GM21447 (cell line): Measurements from ENCODE around the gene EFS.
"Not testable (repeated sequence)": the region's sequence is repeated elsewhere in the genome, so short reads cannot be mapped to it uniquely, and the experiment has no call there.

Source experiments
- ATAC-seq: cut with Tn5 transposase; IDR thresholded peaks from one replicate; pipeline ENCODE4 v1.9.1; 2021; ENCODE audit not compliant: unreplicated experiment

The EFS gene

GRCh38 chr14:23327947-23328744 is 36.8 kb downstream of the EFS start:
- ATAC-seq: no peak

DNA sequence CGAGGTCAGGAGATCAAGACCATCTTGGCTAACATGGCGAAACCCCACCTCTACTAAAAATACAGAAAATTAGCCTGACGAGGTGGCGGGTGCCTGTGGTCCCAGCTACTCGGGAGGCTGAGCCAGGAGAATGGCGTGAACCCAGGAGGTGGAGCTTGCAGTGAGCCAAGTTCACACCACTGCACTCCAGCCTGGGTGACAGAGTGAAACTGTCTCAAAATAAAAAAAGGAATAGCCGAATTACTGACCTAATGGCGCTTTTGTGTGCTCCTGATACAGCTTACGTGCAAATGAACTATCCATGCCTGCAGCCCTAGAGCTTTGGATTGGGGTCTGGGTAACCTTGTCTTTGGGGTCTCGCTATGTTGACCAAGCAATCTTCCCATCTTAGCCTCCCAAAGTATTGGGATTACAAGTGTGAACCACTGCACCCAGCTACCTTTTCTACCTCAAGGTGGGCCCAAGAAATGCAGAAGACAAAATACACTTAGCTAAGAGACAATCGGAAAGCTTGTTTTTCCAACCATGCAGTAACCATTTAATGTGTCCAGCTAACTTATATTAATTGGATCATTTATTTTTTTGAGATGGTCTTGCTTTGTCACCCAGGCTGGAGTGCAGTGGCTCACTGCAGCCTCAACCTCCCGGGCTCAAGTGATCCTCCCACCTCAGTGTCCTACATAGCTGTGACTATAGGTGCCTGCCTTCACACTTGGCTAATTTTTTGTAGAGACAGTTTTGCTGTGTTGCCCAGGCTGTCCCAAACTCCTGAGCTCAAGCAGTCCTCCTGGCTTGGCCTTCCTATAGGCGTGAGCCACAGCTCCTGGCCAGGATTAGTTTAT is 38.3 kb downstream of the EFS start:
- no peak for ATAC-seq

DNA sequence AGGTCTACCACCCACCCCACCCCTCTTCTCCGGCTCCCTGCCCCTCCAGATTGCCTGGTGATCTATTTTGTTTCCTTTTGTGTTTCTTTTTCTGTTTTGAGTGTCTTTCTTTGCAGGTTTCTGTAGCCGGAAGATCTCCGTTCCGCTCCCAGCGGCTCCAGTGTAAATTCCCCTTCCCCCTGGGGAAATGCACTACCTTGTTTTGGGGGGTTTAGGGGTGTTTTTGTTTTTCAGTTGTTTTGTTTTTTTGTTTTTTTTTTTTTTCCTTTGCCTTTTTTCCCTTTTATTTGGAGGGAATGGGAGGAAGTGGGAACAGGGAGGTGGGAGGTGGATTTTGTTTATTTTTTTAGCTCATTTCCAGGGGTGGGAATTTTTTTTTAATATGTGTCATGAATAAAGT is 39.2 kb downstream of the EFS start:
- not testable (repeated sequence) for ATAC-seq

- ATAC-seq: no peak
These were observed 40.0 kb downstream of the EFS start for GRCh38 chr14:23324993-23325392.

GRCh38 chr14:23324455-23324846 is 40.5 kb downstream of the EFS start:
- ATAC-seq: no peak

- no peak for ATAC-seq
These were observed 41.0 kb downstream of the EFS start for GRCh38 chr14:23323838-23324454.

- ATAC-seq: no peak
These were observed 42.1 kb downstream of the EFS start for GRCh38 chr14:23322568-23323517.

- ATAC-seq: peak; percentile 5
These were observed 43.1 kb downstream of the EFS start for GRCh38 chr14:23321572-23322547.

GRCh38 chr14:23320584-23321571 is 44.1 kb downstream of the EFS start, which contains the start of gene PABPN1:
TSS of gene PABPN1 (plus strand) at chr14:23321457. CDS start at chr14:23321470, 13 bp downstream.
- peak; percentile 89 for ATAC-seq

- no peak for ATAC-seq
These were observed 45.0 kb downstream of the EFS start for GRCh38 chr14:23319746-23320583.

DNA sequence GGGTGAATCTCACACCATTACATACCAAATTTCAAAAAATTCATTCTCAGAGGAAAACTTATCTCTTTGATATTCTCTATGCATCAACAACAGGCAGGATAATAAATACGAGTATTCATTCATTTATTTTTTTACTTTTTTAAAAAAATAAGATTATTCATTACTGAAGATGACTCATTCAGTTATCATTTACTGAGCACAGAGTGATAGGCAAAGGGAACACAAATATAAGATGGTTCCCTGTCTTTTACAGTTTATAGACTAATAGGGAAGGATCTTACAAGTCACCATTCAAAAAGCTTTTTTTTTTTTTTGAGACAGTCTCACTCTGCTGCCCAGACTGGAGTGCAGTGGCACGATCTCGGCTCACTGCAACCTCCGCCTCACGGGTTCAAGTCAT is 48.7 kb downstream of the EFS start:
- no peak for ATAC-seq

DNA sequence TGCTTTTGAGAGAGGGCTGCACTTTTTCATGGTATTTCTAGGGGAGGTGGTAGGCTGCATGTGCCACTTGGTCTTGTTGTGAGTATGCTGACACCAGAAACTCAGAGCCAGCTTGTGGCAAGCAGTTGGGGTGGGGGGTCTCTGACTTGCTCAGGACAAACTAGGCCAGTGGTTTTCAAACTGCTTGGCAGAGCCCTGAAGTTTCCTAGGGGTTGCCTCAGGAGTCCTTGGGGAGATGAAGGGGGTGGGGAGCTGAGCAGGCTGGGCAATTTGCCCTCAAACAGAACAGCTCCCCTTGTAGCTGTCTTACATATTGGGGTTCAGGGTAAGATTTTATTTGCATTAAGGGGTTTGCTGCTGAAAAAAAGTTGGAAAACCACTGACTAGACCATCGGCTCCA is 54.4 kb downstream of the EFS start:
- ATAC-seq: no peak

DNA sequence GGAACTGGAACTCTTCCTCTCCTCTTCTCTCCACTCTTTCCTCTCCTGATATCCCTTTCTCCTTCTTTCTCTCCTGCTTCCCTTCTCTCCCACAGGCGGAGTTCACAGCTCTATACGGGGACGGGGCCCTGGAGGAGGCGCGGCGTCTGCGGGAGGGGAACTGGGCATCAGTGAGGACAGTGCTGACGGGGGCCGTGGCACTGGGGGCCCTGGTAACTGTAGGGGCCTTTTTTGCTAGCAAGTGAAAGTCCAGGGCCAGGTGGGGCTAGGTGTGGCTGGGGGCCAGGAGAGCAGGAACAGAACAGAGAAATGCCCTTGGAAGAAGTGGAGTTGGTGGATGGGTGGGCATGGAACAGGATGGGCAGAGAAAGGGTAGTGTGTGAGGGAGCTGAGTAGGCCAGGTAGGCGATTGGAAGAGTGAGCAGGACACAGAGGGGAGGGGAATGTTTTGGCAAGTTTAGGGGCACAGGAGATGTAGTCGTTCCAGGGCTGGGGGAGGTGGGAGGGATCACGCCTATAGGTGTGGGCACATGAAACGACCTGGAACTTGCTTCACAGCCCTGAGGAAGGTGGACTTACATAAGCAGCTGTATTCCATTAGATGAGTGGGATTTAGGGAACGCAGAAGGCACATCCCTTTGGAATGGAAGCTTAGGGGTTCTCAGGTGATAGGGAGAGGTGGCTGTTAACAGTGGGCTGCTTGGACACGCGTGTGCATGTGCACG is 56.1 kb downstream of the EFS start:
- ATAC-seq: no peak

GRCh38 chr14:23307687-23308644 is 57.0 kb downstream of the EFS start:
- no peak for ATAC-seq

DNA sequence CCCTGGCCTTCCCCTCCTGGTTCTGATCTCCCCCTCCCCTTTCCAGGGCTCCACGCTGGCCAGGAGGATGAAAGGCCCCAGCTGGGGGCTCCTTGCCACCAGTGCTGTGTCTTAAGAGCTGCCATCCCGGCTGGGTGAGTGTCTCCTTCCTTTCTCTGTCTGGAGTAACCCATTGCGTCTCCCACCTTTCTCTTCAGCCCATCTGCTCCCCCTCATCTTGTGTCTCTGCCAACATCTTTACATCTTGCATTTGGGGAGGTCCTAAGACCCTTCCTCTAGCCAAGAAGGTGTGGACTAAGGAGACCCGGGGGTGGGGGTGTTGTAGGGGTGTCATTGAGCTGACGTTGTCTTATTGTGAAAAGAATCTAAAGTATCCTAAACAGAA is 57.8 kb downstream of the EFS start:
- no peak for ATAC-seq
